DMS153 (cell line): Measurements from ENCODE around the gene G2E3.

Source experiments
- DNase-seq: peaks from one replicate; lab custom pipeline; 2025; lab: John Stamatoyannopoulos, UW

Gene G2E3

DNA sequence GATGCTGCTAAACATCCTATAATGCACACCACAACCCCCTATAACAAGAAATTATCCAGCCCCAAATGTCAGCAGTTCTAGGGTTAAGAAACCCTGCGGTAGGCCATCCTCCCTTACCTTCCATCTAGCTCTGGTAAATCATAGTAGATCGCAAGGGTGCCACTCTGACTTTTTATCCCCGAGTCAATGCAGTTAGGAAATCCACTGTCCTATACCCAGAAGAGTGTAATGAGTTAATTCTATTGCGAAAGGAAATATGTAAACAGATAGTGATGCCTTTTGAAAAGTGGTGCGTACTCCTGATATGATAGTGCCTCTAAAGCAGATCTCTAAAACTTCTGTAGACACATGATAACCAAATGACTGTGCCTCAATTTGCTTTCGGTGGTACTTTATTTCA lies 93.0 kb downstream of the G2E3 start:
- DNase-seq: no peak

DNA sequence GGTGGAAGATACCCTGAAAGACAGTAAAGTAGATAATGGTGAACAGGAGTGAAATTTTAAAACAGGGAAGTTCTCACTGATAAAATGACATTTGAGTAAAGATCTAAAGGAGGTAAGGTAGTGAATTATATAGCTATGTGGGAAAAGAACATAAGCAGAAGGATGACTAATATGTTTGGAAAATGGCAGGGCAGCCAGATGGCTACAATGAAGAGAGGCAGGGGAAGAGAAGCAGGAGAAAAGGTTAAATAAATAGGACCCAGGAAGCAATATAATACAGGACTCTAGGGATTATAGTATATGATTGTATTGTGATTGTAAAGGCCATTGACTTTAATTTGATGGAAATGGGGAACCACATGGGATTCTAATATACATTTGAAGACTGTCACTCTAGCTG lies 96.2 kb downstream of the G2E3 start:
- DNase-seq: peak; percentile 11

DNA sequence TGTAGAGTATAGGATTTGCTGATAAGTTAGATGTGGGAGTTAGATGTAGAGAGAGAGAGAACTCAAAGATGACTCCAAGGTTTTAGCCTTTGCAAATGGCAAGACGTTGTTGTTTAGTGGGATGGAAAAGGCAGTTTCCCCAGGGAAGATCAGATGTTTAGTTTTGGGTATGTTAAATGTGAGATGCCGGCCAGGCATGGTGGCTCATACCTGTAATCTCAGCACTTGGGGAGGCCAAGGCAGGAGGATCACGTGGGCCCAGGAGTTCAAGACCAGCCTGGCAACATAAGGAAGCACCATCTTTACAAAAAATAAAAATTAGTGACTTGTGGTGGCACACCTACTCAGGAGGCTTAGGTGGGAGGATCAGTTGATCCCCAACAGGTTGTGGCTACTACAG lies 96.7 kb downstream of the G2E3 start:
- DNase-seq: no peak

DNA sequence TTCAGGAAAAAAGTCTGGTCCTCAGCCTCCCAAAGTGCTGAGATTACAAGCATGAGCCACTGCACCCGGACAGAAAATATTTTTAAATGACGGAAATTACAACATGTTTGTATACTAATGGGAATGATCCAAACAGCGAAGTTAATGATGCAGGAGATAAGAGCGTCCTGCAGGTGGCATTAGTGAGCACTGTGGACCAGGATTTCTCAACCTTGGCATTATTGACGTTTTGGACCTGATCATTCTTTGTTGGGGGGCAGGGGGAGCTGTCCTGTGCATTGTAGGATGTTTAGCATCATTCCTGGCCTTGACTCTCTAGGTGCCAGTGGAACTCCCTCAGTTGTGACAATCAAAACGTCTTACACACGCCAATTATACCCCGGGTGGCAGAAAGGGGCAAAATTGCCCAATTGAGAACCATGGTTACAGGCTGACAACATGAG lies 97.3 kb downstream of the G2E3 start:
- no peak for DNase-seq

DNA sequence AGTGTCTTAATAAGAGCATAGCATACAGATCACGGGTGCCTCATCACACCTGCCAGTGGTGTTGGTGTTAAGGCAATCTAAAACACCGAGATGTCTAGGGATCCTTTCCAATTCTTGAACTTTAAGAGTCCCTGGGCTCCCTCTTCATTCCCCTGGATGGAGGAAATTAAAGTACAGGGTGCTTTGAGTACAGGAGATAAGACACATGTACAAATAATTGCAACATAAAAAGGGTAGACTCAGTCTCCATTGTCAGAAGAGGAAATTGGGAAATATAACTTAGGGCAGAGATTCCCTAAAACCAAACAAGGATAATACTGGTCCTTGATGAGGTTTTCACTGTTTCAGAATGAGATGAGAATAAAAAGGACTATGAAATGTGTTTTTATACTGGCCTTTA lies 98.1 kb downstream of the G2E3 start:
- no peak for DNase-seq

DNA sequence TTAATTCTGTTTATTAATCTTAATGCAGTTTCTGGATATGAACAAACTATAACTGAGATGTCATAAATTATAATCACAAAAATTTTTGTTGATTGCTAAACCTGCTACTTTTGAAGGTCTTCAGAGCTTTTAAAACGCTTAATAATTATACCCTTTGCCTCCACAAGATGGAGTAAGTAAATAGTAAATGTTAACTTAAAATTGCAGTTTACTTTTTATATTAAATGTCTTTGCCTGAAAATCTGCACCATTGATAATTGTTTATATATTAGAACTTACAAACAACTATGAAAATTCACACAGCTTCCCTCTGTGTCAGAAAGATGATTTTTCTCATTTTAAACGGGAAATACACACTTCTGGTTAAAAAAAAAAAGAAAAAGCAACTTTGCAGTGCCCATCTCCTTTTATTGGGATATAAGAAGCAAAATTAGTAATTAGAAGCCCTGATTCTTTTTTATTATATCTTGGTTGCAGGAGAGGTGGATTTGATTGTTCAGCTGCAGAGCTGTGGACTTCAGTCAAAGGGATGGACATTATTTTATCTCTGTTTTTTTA lies 98.7 kb downstream of the G2E3 start:
- no peak for DNase-seq

DNA sequence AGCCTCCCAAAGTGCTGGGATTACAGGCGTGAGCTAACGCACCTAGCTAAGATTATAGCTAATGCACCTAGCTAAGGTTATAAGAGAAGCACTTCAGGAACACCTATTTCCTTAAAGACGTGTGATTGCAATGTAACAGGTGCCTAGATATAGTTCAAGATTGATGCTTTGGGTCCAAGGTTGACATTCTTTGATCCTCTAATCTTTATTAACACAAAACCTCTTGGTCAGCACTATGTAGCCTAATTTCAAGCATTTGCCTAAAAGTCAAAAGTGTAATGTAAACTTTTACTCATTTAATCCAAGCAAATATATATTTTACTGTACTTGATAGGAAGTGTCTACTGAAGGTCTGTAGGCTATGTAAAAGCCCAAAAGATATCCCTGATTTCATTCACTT lies 99.7 kb downstream of the G2E3 start:
- no peak for DNase-seq

DNA sequence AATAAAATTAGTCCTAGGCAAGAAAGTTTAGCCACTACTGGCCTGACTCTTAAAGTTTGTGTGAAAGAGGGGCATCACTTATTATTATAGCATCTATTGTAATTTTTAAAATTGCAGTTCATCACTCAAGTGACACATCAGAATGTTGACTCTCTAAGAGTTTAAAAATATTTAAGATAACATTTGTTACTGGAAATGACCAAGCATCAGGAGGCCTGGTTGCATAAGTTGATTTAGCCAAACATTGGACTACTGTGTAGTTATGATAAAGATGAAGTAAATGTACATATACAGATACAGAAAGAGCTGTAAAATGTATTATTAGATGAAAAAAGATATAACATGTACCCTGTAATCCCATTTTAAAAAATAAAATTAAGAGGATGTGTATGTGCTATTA lies 110.6 kb downstream of the G2E3 start:
- DNase-seq: no peak
